Measurements from ENCODE around the gene SMIM20.

DNA sequence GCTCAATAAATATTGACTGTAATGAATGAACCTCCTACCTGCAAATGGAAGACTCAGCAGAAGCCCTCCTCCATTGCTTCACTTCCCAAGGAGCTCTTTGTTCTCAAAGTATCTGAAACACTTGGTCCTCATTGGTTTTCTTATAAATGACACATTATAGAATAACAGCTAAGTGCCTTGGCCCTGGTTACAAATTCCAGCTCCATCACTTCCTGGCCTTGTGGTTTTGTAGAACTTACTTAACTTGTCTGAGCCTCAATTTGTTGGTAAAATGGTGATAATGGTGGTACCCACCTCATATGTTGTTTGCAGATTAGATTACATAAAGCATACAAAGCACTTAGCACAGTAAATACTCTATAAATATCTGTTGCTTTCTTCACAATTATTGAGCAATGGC, 25.2 kb upstream of the SMIM20 start:
- no peak for TF ChIP-seq POLR2AphosphoS5 (IDR thresholded peaks at IDR 0.05; ENCODE audit: low read depth, low read length)
- TF ChIP-seq, protein P1, sequence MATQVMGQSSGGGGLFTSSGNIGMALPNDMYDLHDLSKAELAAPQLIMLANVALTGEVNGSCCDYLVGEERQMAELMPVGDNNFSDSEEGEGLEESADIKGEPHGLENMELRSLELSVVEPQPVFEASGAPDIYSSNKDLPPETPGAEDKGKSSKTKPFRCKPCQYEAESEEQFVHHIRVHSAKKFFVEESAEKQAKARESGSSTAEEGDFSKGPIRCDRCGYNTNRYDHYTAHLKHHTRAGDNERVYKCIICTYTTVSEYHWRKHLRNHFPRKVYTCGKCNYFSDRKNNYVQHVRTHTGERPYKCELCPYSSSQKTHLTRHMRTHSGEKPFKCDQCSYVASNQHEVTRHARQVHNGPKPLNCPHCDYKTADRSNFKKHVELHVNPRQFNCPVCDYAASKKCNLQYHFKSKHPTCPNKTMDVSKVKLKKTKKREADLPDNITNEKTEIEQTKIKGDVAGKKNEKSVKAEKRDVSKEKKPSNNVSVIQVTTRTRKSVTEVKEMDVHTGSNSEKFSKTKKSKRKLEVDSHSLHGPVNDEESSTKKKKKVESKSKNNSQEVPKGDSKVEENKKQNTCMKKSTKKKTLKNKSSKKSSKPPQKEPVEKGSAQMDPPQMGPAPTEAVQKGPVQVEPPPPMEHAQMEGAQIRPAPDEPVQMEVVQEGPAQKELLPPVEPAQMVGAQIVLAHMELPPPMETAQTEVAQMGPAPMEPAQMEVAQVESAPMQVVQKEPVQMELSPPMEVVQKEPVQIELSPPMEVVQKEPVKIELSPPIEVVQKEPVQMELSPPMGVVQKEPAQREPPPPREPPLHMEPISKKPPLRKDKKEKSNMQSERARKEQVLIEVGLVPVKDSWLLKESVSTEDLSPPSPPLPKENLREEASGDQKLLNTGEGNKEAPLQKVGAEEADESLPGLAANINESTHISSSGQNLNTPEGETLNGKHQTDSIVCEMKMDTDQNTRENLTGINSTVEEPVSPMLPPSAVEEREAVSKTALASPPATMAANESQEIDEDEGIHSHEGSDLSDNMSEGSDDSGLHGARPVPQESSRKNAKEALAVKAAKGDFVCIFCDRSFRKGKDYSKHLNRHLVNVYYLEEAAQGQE (IDR thresholded peaks at IDR 0.05; ENCODE audit: insufficient read depth in 1 of 2, low read depth in 2 of 2, low read length in 2 of 2): no peak
